Ascending aorta (tissue), 2 donors: ENCODE results near the gene NOP53. TPM values are rescaled to one million over a fixed set of nuclear protein-coding genes. Genes with fewer than 3 reads are reported as not detected.

Experiments
- DNase-seq, 2 donors: peaks; one replicate each; pipeline ENCODE4 v3.0.0-alpha.2; 2019; ENCODE audit warnings: low spot score in 2 of 2
- H3K27ac ChIP-seq, 2 donors: fragments of 200-600 bp; sonication (generic); one replicate each; pipeline ENCODE4 v1.5.1; 2016 to 2017; ENCODE audit warnings: mild to moderate bottlenecking in 1 of 2
- H3K27me3 ChIP-seq: fragments of 200-600 bp; sonication (generic); one replicate; pipeline ENCODE4 v1.5.1; 2017
- H3K36me3 ChIP-seq, 2 donors: fragments of 200-600 bp; sonication (generic); one replicate each; pipeline ENCODE4 v1.5.1; 2016
- H3K4me1 ChIP-seq, 2 donors: fragments of 200-600 bp; sonication (generic); one replicate each; pipeline ENCODE4 v1.5.1; 2016 to 2017; ENCODE audit warnings: mild to moderate bottlenecking in 1 of 2
- H3K4me3 ChIP-seq, 2 donors: fragments of 200-600 bp; sonication (generic); one replicate each; pipeline ENCODE4 v1.5.1; 2016 to 2017; ENCODE audit warnings: mild to moderate bottlenecking in 1 of 2
- H3K9me3 ChIP-seq, 2 donors: fragments of 200-600 bp; sonication (generic); one replicate each; pipeline ENCODE4 v1.5.1; 2016
- CTCF ChIP-seq, 3 experiments: fragments of 200-600 bp in 2 of 3; fragments of 450-650 bp in 1 of 3; sonication (generic) in 2 of 3; IDR thresholded peaks; one replicate each; pipeline ENCODE4 v1.5.1; 2016 to 2019; ENCODE audit warnings: antibody characterized with exemption in 3 of 3, mild to moderate bottlenecking in 1 of 3, moderate library complexity in 1 of 3
- intact Hi-C: fragments of 100-400 bp; cut with DNase I; formaldehyde crosslinking; loops from one replicate; pipeline ENCODE4 v1.15.1; 2023
- total RNA-seq: library from RNA; depleted of rRNA; stranded (reverse); fragments of >200 nt; gene quantifications from one replicate; pipeline ENCODE4 v1.1.0, GENCODE V29; 2016

Gene NOP53
- total RNA-seq, 1 donor from 2014 or later = 385 TPM

- TF ChIP-seq CTCF (IDR thresholded peaks at IDR 0.05) = no peak
- H3K9me3 ChIP-seq = no peaks in the 10 kb centered on the region
- no peak overlapping the region for H3K27ac ChIP-seq
- H3K4me1 ChIP-seq = no peaks in the 10 kb centered on the region
- H3K4me3 ChIP-seq = no peak overlapping the region
- DNase-seq = no peak
- intact Hi-C loops = no loop called here
- no peaks in the 10 kb centered on the region for H3K27me3 ChIP-seq
- H3K36me3 ChIP-seq = peaks cover 77 to 80% of the 10 kb centered on the region in 2 donors
These were observed 10.6 kb downstream of the NOP53 start for GRCh38 chr19:47755762-47756626.

GRCh38 chr19:47756627-47756929, 11.2 kb downstream of the NOP53 start:
- DNase-seq = no peak
- H3K27me3 ChIP-seq = no peaks in the 10 kb centered on the region
- H3K9me3 ChIP-seq = no peaks in the 10 kb centered on the region
- peaks cover 72 to 74% of the 10 kb centered on the region in 2 donors for H3K36me3 ChIP-seq
- H3K27ac ChIP-seq = no peak overlapping the region
- no peak overlapping the region for H3K4me3 ChIP-seq
- intact Hi-C loops = no loop called here
- H3K4me1 ChIP-seq = no peaks in the 10 kb centered on the region
- no peak for TF ChIP-seq CTCF (IDR thresholded peaks at IDR 0.05)

- Histone ChIP-seq H3K4me3 (no peak overlapping the region), H3K4me1 (no peaks in the 10 kb centered on the region), H3K27me3 (no peaks in the 10 kb centered on the region), H3K36me3 (peaks cover 67 to 69% of the 10 kb centered on the region in 2 donors), H3K9me3 (no peaks in the 10 kb centered on the region), H3K27ac (no peak overlapping the region)
- intact Hi-C loops = no loop called here
- no peak for DNase-seq
- TF ChIP-seq CTCF (IDR thresholded peaks at IDR 0.05) = no peak
These were observed 11.7 kb downstream of the NOP53 start for GRCh38 chr19:47756953-47757608.

GRCh38 chr19:47757617-47758442, 12.5 kb downstream of the NOP53 start:
- no peak overlapping the region for H3K27ac ChIP-seq
- no peaks in the 10 kb centered on the region for H3K27me3 ChIP-seq
- TF ChIP-seq CTCF (IDR thresholded peaks at IDR 0.05) = no peak
- H3K9me3 ChIP-seq = no peaks in the 10 kb centered on the region
- no peak overlapping the region for H3K4me3 ChIP-seq
- intact Hi-C loops = no loop called here
- no peak for DNase-seq
- no peaks in the 10 kb centered on the region for H3K4me1 ChIP-seq
- H3K36me3 ChIP-seq = peaks cover 59 to 62% of the 10 kb centered on the region in 2 donors

GRCh38 chr19:47758443-47758804, 13.1 kb downstream of the NOP53 start:
- DNase-seq = no peak
- H3K4me1 ChIP-seq = no peaks in the 10 kb centered on the region
- intact Hi-C loops = no loop called here
- H3K4me3 ChIP-seq = no peak overlapping the region
- TF ChIP-seq CTCF (IDR thresholded peaks at IDR 0.05) = no peak
- peaks cover 53 to 56% of the 10 kb centered on the region in 2 donors for H3K36me3 ChIP-seq
- H3K27ac ChIP-seq = no peak overlapping the region
- no peaks in the 10 kb centered on the region for H3K27me3 ChIP-seq
- no peaks in the 10 kb centered on the region for H3K9me3 ChIP-seq
